HL-60 (cell line): ENCODE results near the gene FCHO2.

ENCODE experiments used
- DNase-seq, 2 experiments: peaks; one replicate each; pipeline ENCODE4 v3.0.0-alpha.2; 2010 to 2020; ENCODE audit warnings: low read depth in 1 of 2, low spot score in 1 of 2
- H3K27ac ChIP-seq: fragments of 250-450 bp; sonication (Bioruptor Pico); replicated peaks from 2 replicates; pipeline ENCODE4 v1.5.1; 2020; ENCODE audit warnings: mild to moderate bottlenecking, moderate library complexity
- H3K27me3 ChIP-seq: fragments of 250-450 bp; sonication (Bioruptor Pico); 2 replicates; pipeline ENCODE4 v1.5.1; 2021; ENCODE audit warnings: mild to moderate bottlenecking, moderate library complexity; ENCODE audit not compliant: insufficient read depth, poor library complexity, severe bottlenecking
- H3K4me3 ChIP-seq: replicated peaks from 2 replicates; pipeline ENCODE4 v1.5.1; 2011; ENCODE audit warnings: mild to moderate bottlenecking, control low read depth, low read length; ENCODE audit not compliant: insufficient read depth
- CTCF ChIP-seq: IDR thresholded peaks from one replicate; pipeline ENCODE4 v1.5.1; 2011; ENCODE audit warnings: low read length, control low read depth, inconsistent platforms; ENCODE audit not compliant: insufficient read depth
- GABPA ChIP-seq: IDR thresholded peaks from 2 replicates; pipeline ENCODE4 v1.6.1; 2012; ENCODE audit warnings: low read depth
- POLR2AphosphoS5 ChIP-seq: IDR thresholded peaks from 2 replicates; pipeline ENCODE4 v1.6.1; 2012; ENCODE audit warnings: low read depth
- REST ChIP-seq: IDR thresholded peaks from 2 replicates; pipeline ENCODE4 v1.6.1; 2012; ENCODE audit warnings: low read depth; ENCODE audit not compliant: insufficient replicate concordance
- SPI1 ChIP-seq: IDR thresholded peaks from 2 replicates; pipeline ENCODE4 v1.6.1; 2012; ENCODE audit warnings: low read depth, mild to moderate bottlenecking, borderline replicate concordance

The FCHO2 gene

GRCh38 chr5:72936893-72937292 is 18.9 kb upstream of the FCHO2 start:
- TF ChIP-seq REST: no peak
- TF ChIP-seq POLR2AphosphoS5: no peak
- TF ChIP-seq GABPA: no peak
- DNase-seq: no peak
- Histone ChIP-seq H3K27ac (no peak overlapping the region), H3K27me3 (no peaks in the 10 kb centered on the region), H3K4me3 (no peak overlapping the region)

GRCh38 chr5:72937517-72938061 is 18.3 kb upstream of the FCHO2 start:
- TF ChIP-seq SPI1 (peak; percentile 94), POLR2AphosphoS5 (no peak)
- Histone ChIP-seq H3K27me3 (no peaks in the 10 kb centered on the region), H3K27ac (no peak overlapping the region), H3K4me3 (no peak overlapping the region)
- DNase-seq: no peak

GRCh38 chr5:72938206-72938605 is 17.6 kb upstream of the FCHO2 start:
- H3K27ac ChIP-seq: no peak overlapping the region
- TF ChIP-seq POLR2AphosphoS5 (no peak), GABPA (no peak), REST (no peak), CTCF (no peak), SPI1 (no peak)
- H3K27me3 ChIP-seq: no peaks in the 10 kb centered on the region
- no peak overlapping the region for H3K4me3 ChIP-seq
- DNase-seq: no peak

GRCh38 chr5:72940082-72940481 is 15.8 kb upstream of the FCHO2 start:
- peak in 1 of 2 experiments; percentile 5 for DNase-seq
- no peak overlapping the region for H3K27ac ChIP-seq
- no peaks in the 10 kb centered on the region for H3K27me3 ChIP-seq
- TF ChIP-seq CTCF: no peak
- H3K4me3 ChIP-seq: no peak overlapping the region

GRCh38 chr5:72943307-72943706 is 12.5 kb upstream of the FCHO2 start:
- no peak for DNase-seq
- H3K4me3 ChIP-seq: no peak overlapping the region
- H3K27ac ChIP-seq: no peak overlapping the region
- no peak for TF ChIP-seq CTCF
- no peak for TF ChIP-seq SPI1
- no peak for TF ChIP-seq POLR2AphosphoS5
- no peak for TF ChIP-seq GABPA
- no peak for TF ChIP-seq REST
- H3K27me3 ChIP-seq: no peaks in the 10 kb centered on the region
